HCT116 (cell line): ENCODE measurements around the gene RNF182. TPM values are rescaled to one million over a fixed set of nuclear protein-coding genes. Genes with fewer than 3 reads are reported as not detected.

Source experiments
- ATAC-seq: fragments of 200-7000 bp; cut with Tn5 transposase; 2 replicates; pipeline ENCODE4 v1.9.1; 2020; ENCODE audit warnings: mild to moderate bottlenecking, moderate library complexity
- BruUV-seq: library from RNA; stranded (reverse); fragments of 400-500 nt; replicated peaks from 2 replicates; lab custom pipeline; 2021; lab: Mats Ljungman, UMichigan
- CTCF ChIA-PET: fragments of 300-600 bp; sonication (Branson Sonifier 250); formaldehyde crosslinking; loops from one replicate; lab custom pipeline; 2021; ENCODE audit warnings: antibody characterized with exemption; lab: Charles Lee
- POLR2A ChIA-PET: fragments of 300-600, 350-600 bp; sonication (Branson Sonifier 250); formaldehyde crosslinking; loops from one replicate; lab custom pipeline; 2021; ENCODE audit warnings: antibody characterized with exemption; lab: Charles Lee
- RAD21 ChIA-PET, 2 experiments: fragments of 300-600 bp; sonication (Branson Sonifier 250); formaldehyde crosslinking; loops; one replicate each; lab custom pipeline; 2023; ENCODE audit warnings: low total read pairs in 2 of 2; ENCODE audit not compliant: uncharacterized antibody in 2 of 2, unreplicated experiment in 2 of 2, low non-redundant PET in 1 of 2; lab: Charles Lee
- DNase-seq: peaks from one replicate; pipeline ENCODE4 v3.0.0-alpha.2; 2010; ENCODE audit warnings: low read depth, low spot score
- H2AFZ ChIP-seq: fragments of 200-600 bp; shearing (Covaris generic), sonication (generic); 2 replicates; pipeline ENCODE4 v1.6.1; 2017; ENCODE audit warnings: low read depth, mixed run types, mixed read lengths, antibody characterized with exemption, low read length; ENCODE audit not compliant: poor library complexity, severe bottlenecking
- H3K27ac ChIP-seq: 2 replicates; pipeline ENCODE4 v1.5.1; 2012; ENCODE audit warnings: low read depth, low read length
- H3K27me3 ChIP-seq: fragments of 200-600 bp; sonication (generic); 2 replicates; pipeline ENCODE4 v1.6.1; 2016; ENCODE audit warnings: mixed run types, low read length, mixed read lengths; ENCODE audit not compliant: insufficient read depth
- H3K36me3 ChIP-seq, 2 experiments: fragments of 200-500 bp in 1 of 2; fragments of 200-600 bp in 1 of 2; sonication (Bioruptor generic) in 1 of 2; sonication (generic) in 1 of 2; 2 replicates each; pipeline versions ENCODE4 v1.5.1 to v1.6.1; 2014 to 2016; ENCODE audit warnings: low read length in 2 of 2, inconsistent platforms in 1 of 2, mixed read lengths in 1 of 2, mixed run types in 1 of 2; ENCODE audit not compliant: insufficient read depth in 2 of 2, control insufficient read depth in 1 of 2
- H3K4me1 ChIP-seq, 2 experiments: fragments of 200-600 bp in 1 of 2; sonication (generic) in 1 of 2; 2 replicates each; pipeline versions ENCODE4 v1.5.1 to v1.6.1; 2012 to 2017; ENCODE audit warnings: low read length in 2 of 2, inconsistent platforms in 1 of 2, mild to moderate bottlenecking in 1 of 2, mixed read lengths in 1 of 2, mixed run types in 1 of 2, moderate library complexity in 1 of 2; ENCODE audit not compliant: insufficient read depth in 2 of 2, control insufficient read depth in 1 of 2
- H3K4me2 ChIP-seq: fragments of 200-600 bp; sonication (generic); 2 replicates; pipeline ENCODE4 v1.6.1; 2017; ENCODE audit warnings: mixed run types, low read length, mixed read lengths
- H3K4me3 ChIP-seq, 2 experiments: fragments of 200-600 bp in 1 of 2; sonication (generic) in 1 of 2; replicated peaks in 1 of 2; 2 replicates each; pipeline ENCODE4 v1.5.1; 2011 to 2016; ENCODE audit warnings: low read length in 2 of 2, control low read depth in 1 of 2, low read depth in 1 of 2, mild to moderate bottlenecking in 1 of 2, mixed read lengths in 1 of 2, mixed run types in 1 of 2
- H3K79me2 ChIP-seq: fragments of 200-600 bp; sonication (generic); 2 replicates; pipeline ENCODE4 v1.6.1; 2017; ENCODE audit warnings: mild to moderate bottlenecking, mixed run types, low read length, moderate library complexity, mixed read lengths; ENCODE audit not compliant: insufficient read depth
- H3K9ac ChIP-seq: fragments of 200-600 bp; sonication (generic); 2 replicates; pipeline ENCODE4 v1.6.1; 2016; ENCODE audit warnings: low read length, mixed read lengths
- H3K9me2 ChIP-seq: fragments of 200-600 bp; sonication (generic), shearing (Covaris generic); 2 replicates; pipeline ENCODE4 v1.6.1; 2017; ENCODE audit warnings: mixed run types, mild to moderate bottlenecking, moderate library complexity; ENCODE audit not compliant: insufficient read depth
- H3K9me3 ChIP-seq, 2 experiments: fragments of 200-500 bp in 1 of 2; fragments of 200-600 bp in 1 of 2; sonication (Bioruptor generic) in 1 of 2; sonication (generic) in 1 of 2; 2 replicates each; pipeline ENCODE4 v1.6.1; 2014 to 2017; ENCODE audit warnings: low read length in 2 of 2, mixed read lengths in 2 of 2, inconsistent platforms in 1 of 2, low read depth in 1 of 2, mild to moderate bottlenecking in 1 of 2, mixed run types in 1 of 2, moderate library complexity in 1 of 2; ENCODE audit not compliant: control insufficient read depth in 1 of 2, insufficient read depth in 1 of 2
- H4K20me1 ChIP-seq: fragments of 200-600 bp; sonication (generic), shearing (Covaris generic); 2 replicates; pipeline ENCODE4 v1.6.1; 2017; ENCODE audit warnings: mixed run types, mild to moderate bottlenecking, moderate library complexity; ENCODE audit not compliant: insufficient read depth
- ATF3 ChIP-seq: IDR thresholded peaks from 2 replicates; pipeline ENCODE4 v1.6.1; 2012
- EGR1 ChIP-seq: IDR thresholded peaks from 2 replicates; pipeline ENCODE4 v1.6.1; 2012; ENCODE audit warnings: low read depth
- ELF1 ChIP-seq: IDR thresholded peaks from 2 replicates; pipeline ENCODE4 v1.6.1; 2012; ENCODE audit warnings: low read depth, borderline replicate concordance
- EZH2 ChIP-seq: fragments of 200-600 bp; sonication (generic); IDR thresholded peaks from 2 replicates; pipeline ENCODE4 v1.6.1; 2017; ENCODE audit warnings: antibody characterized with exemption, mixed run types
- EZH2phosphoT487 ChIP-seq: fragments of 200-600 bp; IDR thresholded peaks from 2 replicates; pipeline ENCODE4 v1.6.1; 2018; ENCODE audit warnings: antibody characterized with exemption, borderline replicate concordance
- FOSL1 ChIP-seq: IDR thresholded peaks from 2 replicates; pipeline ENCODE4 v1.6.1; 2012; ENCODE audit warnings: low read depth
- POLR2A ChIP-seq: IDR thresholded peaks from 2 replicates; pipeline ENCODE4 v1.7.0; 2011; ENCODE audit warnings: borderline replicate concordance; ENCODE audit not compliant: insufficient read depth, insufficient read length; ENCODE audit errors: extremely low read depth
- POLR2AphosphoS5 ChIP-seq: IDR thresholded peaks from 2 replicates; pipeline ENCODE4 v1.6.1; 2011; ENCODE audit warnings: mild to moderate bottlenecking, low read depth, low read length, moderate library complexity
- SIN3A ChIP-seq: IDR thresholded peaks from 2 replicates; pipeline ENCODE4 v1.6.1; 2012; ENCODE audit warnings: low read depth
- SP1 ChIP-seq: IDR thresholded peaks from 2 replicates; pipeline ENCODE4 v1.6.1; 2012; ENCODE audit warnings: low read depth
- TCF7L2 ChIP-seq: IDR thresholded peaks from 2 replicates; pipeline ENCODE4 v1.7.0; 2011; ENCODE audit warnings: borderline replicate concordance, inconsistent platforms; ENCODE audit not compliant: insufficient read depth, insufficient read length; ENCODE audit errors: extremely low read depth
- YY1 ChIP-seq: IDR thresholded peaks from 2 replicates; pipeline ENCODE4 v1.6.1; 2011; ENCODE audit warnings: low read length, low read depth, moderate library complexity, mild to moderate bottlenecking; ENCODE audit not compliant: insufficient replicate concordance; ENCODE audit errors: extremely low read depth
- ZFX ChIP-seq: fragments of 450-650 bp; IDR thresholded peaks from 2 replicates; pipeline ENCODE4 v1.6.1; 2017
- intact Hi-C: fragments of 100-400 bp; cut with micrococcal nuclease; formaldehyde crosslinking; loops from 2 replicates; pipeline ENCODE4 v1.10.0; 2022
- total RNA-seq: library from RNA; stranded (reverse); gene quantifications from one replicate; pipeline ENCODE4 v1.2.1, GENCODE V29; 2021; ENCODE audit not compliant: unreplicated experiment
- TF ChIP-seq, protein P1 (sequence below): IDR thresholded peaks from 2 replicates; pipeline ENCODE4 v1.6.1; 2012
- TF ChIP-seq, protein P2 (sequence below): IDR thresholded peaks from 2 replicates; pipeline ENCODE4 v1.6.1; 2012; ENCODE audit warnings: low read depth

Gene RNF182
- total RNA-seq, 1 experiment from 2014 or later, result 6.5 TPM

GRCh38 chr6:13946506-13946905 is 21.8 kb downstream of the RNF182 start:
- H3K27ac ChIP-seq, result no peak overlapping the region
- no peaks in the 10 kb centered on the region for H3K4me1 ChIP-seq
- intact Hi-C loops, result no loop called here
- DNase-seq, result no peak
- no peak for ATAC-seq
- no peak overlapping the region for H3K4me2 ChIP-seq
- no peaks in the 10 kb centered on the region for H4K20me1 ChIP-seq
- H3K9me2 ChIP-seq, result no peaks in the 10 kb centered on the region
- H3K36me3 ChIP-seq, result no peaks in the 10 kb centered on the region
- TF ChIP-seq ZFX (no peak), EZH2 (no peak), ELF1 (no peak), SIN3A (no peak), EGR1 (no peak), EZH2phosphoT487 (no peak), POLR2A (no peak), SP1 (no peak), YY1 (no peak), FOSL1 (no peak), TCF7L2 (no peak), ATF3 (no peak), POLR2AphosphoS5 (no peak)
- TF ChIP-seq, protein P1, sequence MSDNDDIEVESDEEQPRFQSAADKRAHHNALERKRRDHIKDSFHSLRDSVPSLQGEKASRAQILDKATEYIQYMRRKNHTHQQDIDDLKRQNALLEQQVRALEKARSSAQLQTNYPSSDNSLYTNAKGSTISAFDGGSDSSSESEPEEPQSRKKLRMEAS, result no peak
- TF ChIP-seq, protein P2, sequence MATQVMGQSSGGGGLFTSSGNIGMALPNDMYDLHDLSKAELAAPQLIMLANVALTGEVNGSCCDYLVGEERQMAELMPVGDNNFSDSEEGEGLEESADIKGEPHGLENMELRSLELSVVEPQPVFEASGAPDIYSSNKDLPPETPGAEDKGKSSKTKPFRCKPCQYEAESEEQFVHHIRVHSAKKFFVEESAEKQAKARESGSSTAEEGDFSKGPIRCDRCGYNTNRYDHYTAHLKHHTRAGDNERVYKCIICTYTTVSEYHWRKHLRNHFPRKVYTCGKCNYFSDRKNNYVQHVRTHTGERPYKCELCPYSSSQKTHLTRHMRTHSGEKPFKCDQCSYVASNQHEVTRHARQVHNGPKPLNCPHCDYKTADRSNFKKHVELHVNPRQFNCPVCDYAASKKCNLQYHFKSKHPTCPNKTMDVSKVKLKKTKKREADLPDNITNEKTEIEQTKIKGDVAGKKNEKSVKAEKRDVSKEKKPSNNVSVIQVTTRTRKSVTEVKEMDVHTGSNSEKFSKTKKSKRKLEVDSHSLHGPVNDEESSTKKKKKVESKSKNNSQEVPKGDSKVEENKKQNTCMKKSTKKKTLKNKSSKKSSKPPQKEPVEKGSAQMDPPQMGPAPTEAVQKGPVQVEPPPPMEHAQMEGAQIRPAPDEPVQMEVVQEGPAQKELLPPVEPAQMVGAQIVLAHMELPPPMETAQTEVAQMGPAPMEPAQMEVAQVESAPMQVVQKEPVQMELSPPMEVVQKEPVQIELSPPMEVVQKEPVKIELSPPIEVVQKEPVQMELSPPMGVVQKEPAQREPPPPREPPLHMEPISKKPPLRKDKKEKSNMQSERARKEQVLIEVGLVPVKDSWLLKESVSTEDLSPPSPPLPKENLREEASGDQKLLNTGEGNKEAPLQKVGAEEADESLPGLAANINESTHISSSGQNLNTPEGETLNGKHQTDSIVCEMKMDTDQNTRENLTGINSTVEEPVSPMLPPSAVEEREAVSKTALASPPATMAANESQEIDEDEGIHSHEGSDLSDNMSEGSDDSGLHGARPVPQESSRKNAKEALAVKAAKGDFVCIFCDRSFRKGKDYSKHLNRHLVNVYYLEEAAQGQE, result no peak
- no peak overlapping the region for H3K4me3 ChIP-seq
- H2AFZ ChIP-seq, result no peak overlapping the region
- CTCF ChIA-PET, result no interaction called here
- peaks cover 3 to 8% of the 10 kb centered on the region in 2 experiments; a peak in 1 of 4 replicates for H3K9me3 ChIP-seq
- RAD21 ChIA-PET, result no interaction called here
- no peaks in the 10 kb centered on the region for H3K79me2 ChIP-seq
- POLR2A ChIA-PET, result no interaction called here
- H3K27me3 ChIP-seq, result no peaks in the 10 kb centered on the region
- H3K9ac ChIP-seq, result no peak overlapping the region
- no TSS peak for BruUV-seq
